Amygdala (tissue), 56 donors: ENCODE measurements around the gene NFIA.

Experiments used
- DNase-seq, 56 donors: peaks; one replicate each; lab custom pipeline; 2025; lab: John Stamatoyannopoulos, UW

Gene NFIA

DNA sequence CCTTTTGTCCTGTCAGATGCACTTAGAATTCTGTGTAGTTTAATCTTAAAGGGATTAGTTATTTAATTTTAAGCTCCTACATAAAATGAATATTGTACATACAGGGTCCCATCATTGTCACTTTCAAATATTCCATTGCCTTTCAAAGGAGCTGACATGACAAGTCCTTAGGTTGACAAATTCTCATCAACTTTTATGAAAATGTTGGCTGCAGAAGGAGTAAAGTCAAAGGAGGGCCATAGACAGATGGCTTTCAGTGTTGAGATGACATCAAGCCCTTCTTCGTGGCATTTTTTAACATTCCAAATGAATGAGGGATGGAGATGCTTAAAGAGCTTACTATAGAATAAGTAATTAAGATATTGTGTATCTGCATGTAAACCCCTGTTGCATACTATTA is 15.4 kb downstream of the NFIA start:
- DNase-seq: no peak

DNA sequence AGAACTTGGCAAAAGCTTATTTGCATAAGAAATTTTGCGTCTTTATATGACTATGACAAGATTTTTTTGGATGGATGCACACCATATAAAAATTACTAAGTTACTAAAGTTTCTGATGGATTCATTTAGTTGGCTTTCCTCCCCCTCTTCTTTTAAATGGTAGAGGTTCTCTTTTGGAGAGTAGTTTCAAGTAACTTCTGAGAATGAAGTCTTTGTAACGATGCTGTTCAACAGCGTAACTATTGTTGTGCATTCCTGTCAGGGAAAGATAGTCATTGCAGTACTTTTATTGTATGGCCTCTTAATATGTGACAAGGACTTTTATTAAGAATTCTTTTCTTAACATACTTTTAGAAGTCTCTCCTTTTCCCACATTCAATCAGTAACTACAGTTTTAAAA is 16.0 kb downstream of the NFIA start:
- no peak for DNase-seq

DNA sequence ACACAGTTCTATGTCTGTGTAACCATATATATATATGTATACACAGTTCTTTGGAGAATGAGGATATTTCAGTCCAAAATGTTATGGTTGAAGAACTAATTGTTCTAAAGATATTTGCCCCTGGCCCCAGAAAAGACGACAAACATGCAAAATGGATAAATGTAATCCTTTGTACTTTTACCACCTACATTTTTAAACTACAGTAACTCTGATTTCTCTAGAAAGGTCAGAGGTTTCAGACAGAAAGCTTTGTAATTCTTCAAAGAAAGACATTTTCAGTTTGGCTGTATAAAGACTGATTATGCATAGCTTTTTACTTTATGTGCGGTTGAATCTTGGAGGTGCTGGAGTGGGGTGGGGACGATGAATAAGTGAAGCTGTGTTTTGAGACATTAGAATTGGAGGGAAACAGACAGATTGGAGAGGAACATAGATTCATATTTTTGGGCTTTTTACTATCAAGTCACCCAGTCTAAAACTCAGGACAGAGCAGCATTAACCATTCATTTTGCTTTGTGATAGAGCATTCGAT is 16.6 kb downstream of the NFIA start:
- no peak for DNase-seq

DNA sequence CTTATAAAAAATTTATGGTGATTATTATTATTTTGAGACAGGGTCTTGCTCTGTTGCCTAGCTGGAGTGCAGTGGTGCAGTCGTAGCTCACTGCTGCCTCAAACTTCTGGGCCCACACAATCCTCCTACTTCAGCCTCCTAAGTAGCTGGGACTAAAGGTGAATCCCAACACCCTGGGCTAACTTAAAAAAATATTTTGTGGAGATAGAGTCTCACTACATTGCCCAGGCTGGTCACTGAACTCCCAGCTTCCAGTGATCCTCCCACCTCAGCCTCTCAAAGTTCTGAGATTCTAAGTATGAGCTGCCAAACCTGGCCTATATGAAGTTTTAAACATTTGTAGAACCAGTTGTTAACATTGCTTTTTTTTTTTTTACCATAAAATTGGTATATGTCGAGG is 18.2 kb downstream of the NFIA start:
- DNase-seq: no peak

DNA sequence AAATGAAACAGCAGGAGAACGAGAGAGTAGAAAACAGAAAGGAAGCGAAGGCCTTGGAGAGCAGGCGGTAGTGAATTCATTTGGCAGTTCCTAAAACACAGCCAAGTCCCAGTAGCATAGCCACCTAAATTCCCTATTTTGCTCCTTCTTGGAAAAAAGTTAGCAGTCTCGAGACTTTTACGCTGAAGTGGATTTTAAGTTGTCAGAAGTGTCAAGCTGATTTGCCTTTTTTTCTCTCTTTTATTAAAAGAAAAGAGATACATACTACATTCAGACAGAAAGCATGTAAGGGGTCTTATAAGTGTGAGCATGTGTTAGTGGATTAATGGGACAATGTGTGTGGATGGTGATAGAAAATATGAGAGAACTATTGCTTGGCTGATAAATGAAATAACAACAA is 19.2 kb downstream of the NFIA start:
- DNase-seq: no peak

DNA sequence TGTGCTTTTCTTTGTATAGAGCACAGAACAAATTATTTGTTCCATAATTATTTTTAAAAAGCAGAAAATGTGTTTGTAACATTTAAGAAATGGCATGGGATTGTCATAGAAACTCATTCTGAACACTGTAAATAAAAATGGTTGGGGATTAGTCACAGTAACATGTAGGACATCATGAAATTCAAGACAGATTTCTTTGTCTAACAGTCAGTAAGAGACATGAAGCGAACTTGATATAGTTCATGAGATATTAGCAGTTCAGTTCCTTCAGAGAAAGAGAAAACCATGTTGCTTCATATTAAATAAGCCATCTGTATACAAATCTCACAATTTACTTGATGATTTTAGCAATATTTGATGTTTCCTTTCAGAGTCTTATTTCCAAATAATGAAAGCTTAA is 19.7 kb downstream of the NFIA start:
- DNase-seq: no peak

DNA sequence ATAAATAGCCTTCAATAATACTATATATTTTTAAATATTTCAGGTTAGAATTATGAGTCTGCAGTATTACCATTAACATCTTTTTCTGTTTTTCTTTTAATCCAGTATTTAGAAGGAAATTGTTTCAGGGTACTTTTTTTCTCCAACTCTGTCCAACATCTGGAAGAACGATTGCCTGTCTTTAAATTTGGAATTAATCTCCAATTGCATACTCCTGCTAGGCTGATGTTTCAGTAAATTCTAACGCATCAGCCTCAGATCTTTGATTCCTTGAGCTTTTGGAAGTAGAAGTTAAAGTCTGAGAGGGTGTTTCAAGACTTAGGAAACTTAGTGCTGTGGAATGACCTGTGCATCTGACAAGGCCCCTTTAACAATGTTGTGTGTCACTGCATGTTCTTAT is 20.3 kb downstream of the NFIA start:
- DNase-seq: no peak

DNA sequence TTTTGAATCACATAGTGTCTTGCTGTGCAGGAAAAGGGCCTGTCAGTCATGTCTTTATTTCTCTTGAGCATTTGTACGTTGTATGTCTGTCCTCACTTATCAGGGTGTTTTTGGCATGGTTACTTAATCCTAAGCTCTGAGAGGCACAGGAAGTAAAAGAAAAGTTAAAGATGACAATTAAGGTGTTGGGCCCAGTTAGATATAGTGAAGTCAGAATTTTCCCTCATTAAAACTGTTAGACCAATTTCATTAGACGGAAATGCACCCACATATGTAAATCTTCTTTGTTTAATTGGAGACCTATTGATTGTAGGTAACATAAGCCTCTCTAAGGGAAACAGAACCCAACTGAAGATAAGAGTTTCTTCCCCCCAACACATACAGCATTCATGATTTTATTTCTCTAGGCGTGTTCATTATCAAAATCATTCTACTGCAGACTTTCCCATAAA is 21.9 kb downstream of the NFIA start:
- no peak for DNase-seq

DNA sequence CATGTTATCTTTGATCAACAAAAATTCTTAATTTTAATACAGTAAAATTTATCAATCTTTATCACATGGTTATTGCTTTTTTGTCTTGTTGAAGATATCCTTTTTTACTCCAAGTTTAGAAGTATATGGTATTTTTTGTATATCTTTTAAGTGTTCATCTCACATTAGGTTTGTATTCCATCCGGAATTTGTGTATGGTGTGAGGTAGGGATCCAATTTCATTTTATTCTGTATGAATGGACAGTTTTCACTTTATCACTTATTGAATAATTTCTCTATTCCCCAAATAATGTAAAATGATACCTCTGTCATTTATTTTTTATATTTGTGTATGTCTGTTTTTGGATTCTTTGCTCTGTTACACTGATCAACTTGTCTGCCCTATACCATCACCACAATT is 25.3 kb downstream of the NFIA start:
- DNase-seq: no peak

DNA sequence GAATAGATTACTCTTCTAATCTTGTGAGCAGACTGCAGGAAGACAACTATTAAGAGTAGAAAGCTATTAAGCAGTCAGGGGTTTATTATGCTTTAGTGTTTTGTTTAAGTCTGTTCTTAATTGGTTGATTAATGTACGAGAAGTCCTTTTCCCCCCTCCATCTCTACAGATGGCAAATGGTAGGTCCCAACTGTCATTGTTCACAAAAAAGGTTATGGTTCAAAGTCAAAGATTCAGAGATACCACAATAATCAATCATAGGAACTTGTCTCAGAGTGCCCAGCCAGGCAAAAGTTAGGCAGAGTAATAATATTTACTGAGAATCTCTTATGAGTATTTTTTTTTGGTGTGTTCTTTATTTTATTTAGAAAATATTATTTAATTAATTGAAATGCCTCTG is 26.8 kb downstream of the NFIA start:
- no peak for DNase-seq

DNA sequence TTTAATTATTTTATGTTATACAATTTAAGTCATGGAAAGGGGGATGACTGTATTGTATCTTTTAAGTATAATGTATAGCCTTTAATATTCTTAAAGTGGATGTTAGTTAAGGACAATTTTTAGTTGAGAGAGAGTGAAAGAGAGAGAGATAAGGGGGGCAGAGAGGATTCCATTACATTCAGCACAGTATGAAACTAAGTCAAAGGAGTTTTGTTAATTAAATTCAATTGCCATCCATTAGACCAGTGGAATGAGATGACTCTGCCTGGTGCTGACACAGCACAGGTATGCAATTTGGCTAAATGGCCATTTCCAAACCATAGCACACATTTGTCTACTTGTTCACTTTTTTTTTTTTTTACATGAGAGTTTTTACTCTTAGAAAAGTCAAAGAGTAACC is 27.5 kb downstream of the NFIA start:
- no peak for DNase-seq

DNA sequence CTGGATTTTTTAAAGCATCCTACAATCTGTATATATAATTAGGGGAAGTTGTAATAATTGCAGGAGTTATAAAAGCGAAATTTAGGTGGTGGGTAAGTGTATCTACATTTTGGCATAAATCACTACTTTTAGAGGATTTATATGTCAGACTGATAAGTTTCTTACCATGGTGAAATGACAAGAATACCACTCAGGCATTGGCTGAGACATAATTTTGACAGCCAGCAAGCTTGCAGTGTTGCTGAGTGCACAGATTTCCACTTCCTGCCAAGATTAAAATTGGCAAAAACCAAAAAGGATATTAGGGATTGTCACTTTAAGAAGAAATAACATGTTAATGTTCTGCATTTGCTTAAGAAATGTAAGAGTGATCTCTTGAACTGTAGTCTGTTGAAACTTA is 28.2 kb downstream of the NFIA start:
- DNase-seq: no peak

DNA sequence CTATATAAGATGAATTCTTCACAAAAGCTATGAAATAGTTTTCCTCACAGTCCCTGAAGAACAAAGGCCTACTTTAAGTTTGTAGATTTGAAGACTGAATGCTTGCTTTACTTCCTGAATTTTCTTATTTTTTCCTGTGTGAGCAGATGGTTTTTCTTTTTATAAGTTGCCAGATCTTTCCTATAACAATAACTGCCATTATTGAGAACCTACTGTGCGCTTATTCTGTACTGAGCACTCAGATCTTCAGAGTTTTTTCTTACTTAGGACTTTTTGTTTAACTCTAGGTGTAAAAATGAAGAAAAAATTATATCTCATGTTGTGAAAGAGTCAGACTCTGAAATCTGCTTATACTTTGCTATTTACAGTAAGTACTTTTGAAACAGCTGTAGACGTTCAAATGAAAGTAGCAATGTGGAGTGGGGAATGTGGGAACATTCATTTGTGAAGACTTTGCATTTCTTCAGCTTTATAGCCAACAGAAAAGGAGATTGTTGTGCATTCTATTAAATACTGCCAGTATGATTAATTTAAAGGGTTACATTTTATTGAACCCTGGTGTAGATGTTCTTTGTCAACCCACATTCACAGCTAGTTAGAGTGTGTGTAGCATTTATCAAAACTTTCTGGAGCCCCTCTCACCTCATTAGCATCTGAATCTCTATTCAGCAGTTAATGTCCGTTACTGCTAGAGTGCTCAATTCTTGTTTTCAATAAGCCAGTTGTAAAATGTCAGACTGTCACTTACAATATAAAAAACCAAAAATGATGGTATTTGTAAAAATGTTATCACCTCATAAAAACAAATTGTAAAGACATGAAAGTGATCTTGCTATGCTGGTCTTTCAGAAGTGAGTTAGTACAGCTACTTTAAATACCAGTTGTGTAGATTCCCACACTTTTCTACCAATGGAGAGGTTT is 29.0 kb downstream of the NFIA start:
- no peak for DNase-seq

DNA sequence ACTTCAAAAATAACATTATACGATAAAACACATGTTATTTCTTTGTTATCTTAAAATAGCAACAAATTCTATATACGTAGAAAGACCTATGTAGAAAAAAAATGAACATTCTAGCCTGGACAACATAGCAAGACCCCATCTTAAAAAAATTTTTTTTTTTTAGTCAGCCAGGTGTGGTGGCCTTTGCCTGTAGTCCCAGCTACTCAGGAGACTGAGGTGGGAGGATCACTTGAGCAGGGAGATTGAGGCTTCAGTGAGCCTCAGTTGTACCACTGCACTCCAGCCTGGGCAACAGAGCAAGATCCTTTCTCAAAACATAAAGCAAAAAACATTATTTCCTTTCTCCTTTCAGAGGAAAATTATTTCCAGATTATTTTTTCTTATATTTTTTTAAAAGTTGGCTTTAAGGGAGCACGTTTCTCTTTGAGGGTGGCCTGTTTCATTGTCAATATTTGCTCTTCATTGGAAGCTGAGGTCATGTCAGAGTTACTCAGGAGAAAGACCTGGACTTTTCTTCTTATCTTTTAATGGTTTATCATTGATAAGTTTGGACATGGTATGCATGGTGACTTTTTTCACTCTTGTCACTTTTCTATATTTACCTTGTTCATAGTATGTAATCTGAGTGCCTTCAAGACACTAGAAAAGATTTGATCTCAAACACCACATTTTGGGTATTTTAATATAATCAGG is 32.0 kb downstream of the NFIA start:
- no peak for DNase-seq

DNA sequence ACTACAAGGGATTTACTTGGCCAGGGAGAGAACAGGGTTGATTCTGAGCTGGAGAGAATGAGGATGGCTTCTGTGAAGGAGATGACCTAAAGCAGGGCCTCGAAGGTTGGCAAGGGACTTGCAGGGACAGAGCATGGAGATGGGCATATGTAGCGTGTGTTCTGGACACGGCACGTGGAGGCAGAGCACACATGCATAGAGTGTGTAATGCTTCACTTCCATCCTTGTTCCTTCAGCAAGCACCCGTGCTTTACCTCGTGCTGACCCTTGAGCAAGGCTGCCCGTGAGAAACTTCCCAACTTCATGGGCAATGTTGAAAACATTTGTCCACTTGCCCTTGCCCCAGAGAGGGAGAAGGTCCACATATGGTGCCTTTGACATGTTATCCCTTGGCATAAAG is 33.1 kb downstream of the NFIA start:
- no peak for DNase-seq

DNA sequence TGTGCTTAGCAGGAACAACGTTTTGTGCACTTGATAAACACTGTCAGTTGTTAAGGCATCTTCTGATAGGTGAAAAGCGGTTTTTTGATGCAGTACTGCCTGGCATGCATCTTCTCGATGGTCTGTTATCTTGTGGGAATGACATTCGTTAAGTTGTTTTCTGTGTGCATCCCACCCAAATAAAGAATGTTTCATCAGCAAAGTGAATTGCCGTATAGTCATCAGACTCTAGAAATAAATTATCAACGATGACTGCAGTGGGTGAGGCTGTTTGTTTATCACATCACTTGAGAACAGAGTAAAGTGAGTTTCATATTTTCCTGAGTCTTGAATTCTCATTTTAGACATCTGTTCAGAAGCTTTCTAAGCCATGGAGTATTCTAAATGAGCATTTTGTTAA is 34.1 kb downstream of the NFIA start:
- DNase-seq: no peak

DNA sequence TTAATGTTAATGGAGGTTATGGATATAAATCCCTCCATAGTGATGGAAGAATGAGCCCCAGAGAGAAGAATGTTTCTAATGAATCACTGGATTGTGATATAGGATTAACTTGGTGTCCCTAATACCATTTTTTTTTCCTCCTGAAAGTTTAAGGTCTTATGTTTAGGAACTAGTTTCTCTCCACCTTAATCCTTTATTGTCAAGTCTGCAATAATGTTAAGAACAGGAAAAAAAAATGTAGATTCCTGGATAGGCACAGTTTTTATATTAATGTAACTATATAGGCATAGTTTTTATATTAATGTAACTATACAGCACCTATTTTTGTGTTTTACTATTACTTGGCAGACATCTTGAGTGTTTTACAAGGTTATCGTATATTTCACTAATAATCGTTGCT is 34.9 kb downstream of the NFIA start:
- no peak for DNase-seq

DNA sequence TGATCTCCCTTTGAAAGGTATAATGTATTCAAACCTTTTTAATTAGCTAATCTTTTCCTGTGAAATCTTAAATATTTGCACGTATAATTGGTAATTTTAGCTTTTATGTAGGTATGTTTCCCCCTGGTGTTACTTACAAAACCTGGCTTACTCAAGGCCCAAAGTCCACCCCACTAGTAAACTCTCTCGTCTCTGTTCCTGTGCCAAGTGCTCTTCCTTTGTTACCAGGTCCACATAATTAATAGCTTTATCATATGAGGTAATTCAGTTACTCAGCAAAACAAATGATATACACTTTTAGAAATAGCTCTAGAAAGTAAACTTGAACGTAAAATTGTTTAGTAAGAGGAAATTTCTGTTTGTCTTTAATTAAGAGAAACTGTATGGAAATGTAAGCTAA is 36.7 kb downstream of the NFIA start:
- DNase-seq: no peak

DNA sequence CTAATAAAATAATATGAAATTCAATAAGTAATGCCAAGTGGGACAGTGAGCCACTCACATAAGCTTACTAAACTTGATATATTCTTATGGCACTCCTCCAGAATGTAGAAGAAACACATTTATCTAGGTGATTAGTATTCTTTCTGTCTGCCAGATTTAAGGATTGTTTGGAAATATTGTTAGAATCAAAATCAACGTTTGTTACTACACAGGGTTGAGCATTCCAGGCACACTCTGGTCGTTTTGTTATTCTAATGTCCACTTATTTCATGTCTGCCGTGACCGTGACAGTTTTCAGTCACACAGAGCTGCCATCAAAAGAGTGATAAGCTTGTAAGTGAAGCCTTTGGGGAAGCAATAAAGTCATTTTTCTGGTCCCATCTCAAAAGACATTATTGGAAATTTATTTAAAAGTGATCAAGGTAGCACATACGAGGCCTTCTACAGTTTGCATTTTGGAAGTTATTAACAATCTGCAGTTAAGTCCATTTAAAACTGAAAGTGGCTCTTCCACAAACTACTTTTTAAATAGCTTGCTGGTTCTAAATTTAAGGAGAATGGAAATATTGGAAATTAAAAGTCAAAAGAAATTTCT is 38.0 kb downstream of the NFIA start:
- DNase-seq: no peak

DNA sequence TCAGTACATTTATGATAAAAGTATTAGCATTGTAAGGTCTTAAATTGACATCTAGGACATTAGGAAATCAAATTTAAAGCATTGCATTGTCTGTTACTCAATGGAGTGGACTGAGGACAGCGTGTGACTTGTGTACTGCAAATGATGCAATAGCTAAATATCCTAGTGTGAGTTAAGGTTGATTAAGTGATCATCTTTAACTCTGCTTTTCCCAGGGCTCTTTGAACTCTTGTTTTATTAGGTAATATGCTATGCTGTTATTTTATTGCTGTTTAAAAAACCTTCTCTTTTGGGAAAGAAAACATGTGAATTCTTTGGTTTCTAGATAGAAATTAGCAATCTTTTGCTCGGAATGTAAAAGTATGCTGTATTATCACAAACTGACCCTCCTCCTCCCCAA is 38.6 kb downstream of the NFIA start:
- no peak for DNase-seq

DNA sequence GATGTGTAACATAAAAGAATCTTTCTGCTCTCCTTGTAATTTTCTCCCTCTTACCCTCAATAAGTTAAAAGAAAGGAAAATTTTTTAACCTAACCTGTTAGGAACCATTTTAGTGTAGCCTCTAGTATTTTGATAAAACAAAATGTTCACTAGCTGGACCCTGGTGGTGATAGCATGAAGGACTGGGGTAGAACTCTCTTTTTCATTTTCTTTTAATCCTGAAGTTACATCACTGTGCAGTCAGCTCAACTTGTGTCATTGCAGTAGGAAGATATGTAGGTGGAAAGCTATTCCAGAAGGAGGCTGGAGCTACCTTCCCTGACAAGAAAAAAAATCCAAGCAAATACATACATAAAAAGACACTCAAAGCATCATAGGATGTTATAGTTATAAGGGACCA is 39.3 kb downstream of the NFIA start:
- DNase-seq: no peak
